ENCODE measurements around the gene NHLH1.

DNA sequence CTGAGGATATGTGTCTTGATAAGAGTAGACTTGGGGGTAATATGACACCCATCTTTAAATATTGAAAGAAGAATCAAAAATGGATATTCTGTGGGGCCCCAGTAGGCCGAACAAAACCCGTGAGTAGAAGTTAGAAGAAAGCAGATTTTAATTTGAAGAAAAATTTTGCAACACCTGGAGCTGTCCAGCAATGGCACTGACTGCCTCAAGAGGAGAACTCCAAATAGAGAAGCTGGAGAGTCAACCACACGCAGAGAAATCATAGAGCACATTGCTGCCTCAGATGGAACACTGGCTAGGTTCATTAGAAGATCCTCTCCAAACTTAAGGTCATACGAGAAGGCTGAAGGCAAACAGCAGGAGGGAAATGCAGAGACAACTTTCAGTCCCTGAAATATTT lies 6.8 kb downstream of the NHLH1 start:
- TF ChIP-seq, protein P1, sequence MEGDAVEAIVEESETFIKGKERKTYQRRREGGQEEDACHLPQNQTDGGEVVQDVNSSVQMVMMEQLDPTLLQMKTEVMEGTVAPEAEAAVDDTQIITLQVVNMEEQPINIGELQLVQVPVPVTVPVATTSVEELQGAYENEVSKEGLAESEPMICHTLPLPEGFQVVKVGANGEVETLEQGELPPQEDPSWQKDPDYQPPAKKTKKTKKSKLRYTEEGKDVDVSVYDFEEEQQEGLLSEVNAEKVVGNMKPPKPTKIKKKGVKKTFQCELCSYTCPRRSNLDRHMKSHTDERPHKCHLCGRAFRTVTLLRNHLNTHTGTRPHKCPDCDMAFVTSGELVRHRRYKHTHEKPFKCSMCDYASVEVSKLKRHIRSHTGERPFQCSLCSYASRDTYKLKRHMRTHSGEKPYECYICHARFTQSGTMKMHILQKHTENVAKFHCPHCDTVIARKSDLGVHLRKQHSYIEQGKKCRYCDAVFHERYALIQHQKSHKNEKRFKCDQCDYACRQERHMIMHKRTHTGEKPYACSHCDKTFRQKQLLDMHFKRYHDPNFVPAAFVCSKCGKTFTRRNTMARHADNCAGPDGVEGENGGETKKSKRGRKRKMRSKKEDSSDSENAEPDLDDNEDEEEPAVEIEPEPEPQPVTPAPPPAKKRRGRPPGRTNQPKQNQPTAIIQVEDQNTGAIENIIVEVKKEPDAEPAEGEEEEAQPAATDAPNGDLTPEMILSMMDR (conservative IDR thresholded peaks at IDR 0.05): no peak
- no peak for TF ChIP-seq EZH2 (IDR thresholded peaks at IDR 0.05; ENCODE audit: low read depth)

All from PC-9 (cell line).